Gastrocnemius medialis (tissue), 4 donors: Measurements from ENCODE around the gene CCDC30. TPM values are rescaled to one million over a fixed set of nuclear protein-coding genes. Genes with fewer than 3 reads are reported as not detected.

Experiments used
- ATAC-seq, 2 donors: fragments of 150-250 bp; one replicate each; pipeline ENCODE4 v1.9.1; 2016
- DNase-seq, 2 donors: peaks; one replicate each; pipeline ENCODE4 v3.0.0-alpha.2; 2019
- H3K27ac ChIP-seq, 4 donors: fragments of 200-600 bp; sonication (generic); 1 replicate in 1 of 4; 2 replicates in 3 of 4; pipeline ENCODE4 v1.5.1; 2016 to 2018; ENCODE audit warnings: mild to moderate bottlenecking in 2 of 4, moderate library complexity in 1 of 4
- H3K27me3 ChIP-seq, 3 donors: fragments of 200-600 bp; sonication (generic) in 2 of 3; 1 replicate in 1 of 3; 2 replicates in 2 of 3; pipeline versions ENCODE4 v1.5.1 to v1.6.0; 2016 to 2019; ENCODE audit warnings: mild to moderate bottlenecking in 1 of 3, moderate library complexity in 1 of 3
- H3K36me3 ChIP-seq, 2 donors: fragments of 200-600 bp; sonication (generic) in 1 of 2; one replicate each; pipeline ENCODE4 v1.5.1; 2017 to 2018
- H3K4me1 ChIP-seq, 2 donors: fragments of 200-600 bp; sonication (generic) in 1 of 2; one replicate each; pipeline ENCODE4 v1.5.1; 2016 to 2017; ENCODE audit warnings: mild to moderate bottlenecking in 2 of 2
- H3K4me3 ChIP-seq, 4 donors: fragments of 200-600 bp; sonication (generic) in 3 of 4; 1 replicate in 1 of 4; 2 replicates in 3 of 4; pipeline ENCODE4 v1.5.1; 2016 to 2019; ENCODE audit warnings: mild to moderate bottlenecking in 2 of 4
- H3K9me3 ChIP-seq, 3 donors: fragments of 200-600 bp; sonication (generic) in 2 of 3; 1 replicate in 1 of 3; 2 replicates in 2 of 3; pipeline ENCODE4 v1.5.1; 2016 to 2019
- POLR2A ChIP-seq, 2 donors: fragments of 450-650 bp; IDR thresholded peaks; one replicate each; pipeline ENCODE4 v1.6.1; 2017; ENCODE audit warnings: antibody characterized with exemption in 2 of 2, mild to moderate bottlenecking in 2 of 2, moderate library complexity in 2 of 2
- in situ Hi-C, 4 donors: fragments of 200-750 bp; cut with MboI; loops; one replicate each; pipeline versions ENCODE4 v1.15.0 to v1.8.0; 2017; ENCODE audit warnings: low sequenced_read_pairs in 4 of 4
- intact Hi-C: fragments of 100-400 bp; cut with DNase I; formaldehyde crosslinking; loops from one replicate; pipeline ENCODE4 v1.15.1; 2023; ENCODE audit warnings: low total_unique reads
- total RNA-seq, 4 donors: library from RNA; depleted of rRNA; stranded (reverse); fragments of >200 nt; gene quantifications; one replicate each; pipeline versions ENCODE4 v1.1.0 to v1.2.3, GENCODE V29; 2016
- TF ChIP-seq, protein P1 (sequence below), 5 experiments: fragments of 450-650 bp in 3 of 5; fragments of 200-600 bp in 2 of 5; sonication (generic) in 2 of 5; IDR thresholded peaks in 4 of 5; conservative IDR thresholded peaks in 1 of 5; 1 replicate in 4 of 5; 2 replicates in 1 of 5; pipeline ENCODE4 v1.5.1; 2016 to 2019; ENCODE audit warnings: antibody characterized with exemption in 5 of 5, mild to moderate bottlenecking in 3 of 5, moderate library complexity in 3 of 5

The CCDC30 gene
- total RNA-seq, 4 donors from 2014 or later, result 0.24 to 2.9 (median 0.74) TPM

DNA sequence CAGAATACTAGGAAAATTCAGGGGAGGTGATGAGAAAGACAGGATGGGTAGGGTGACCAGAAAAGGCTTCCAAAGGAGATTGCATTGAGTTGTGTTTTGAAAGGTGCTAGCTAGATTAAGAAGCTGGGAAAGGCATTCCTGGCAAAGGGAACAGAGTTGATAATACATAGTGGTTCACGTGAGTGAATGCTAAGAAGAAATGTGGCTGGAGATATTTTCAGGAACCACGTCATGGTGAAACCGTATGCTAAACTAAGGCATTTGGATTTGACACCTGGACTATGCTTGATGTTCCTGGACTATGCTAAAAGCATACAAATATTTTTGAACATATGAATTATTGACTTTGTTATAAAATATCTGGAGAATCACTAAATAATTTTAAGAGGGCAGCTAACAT, 14.7 kb downstream of the CCDC30 start:
- Histone ChIP-seq H3K4me3 (no peak overlapping the region), H3K9me3 (no peaks in the 10 kb centered on the region), H3K36me3 (no peaks in the 10 kb centered on the region), H3K4me1 (no peaks in the 10 kb centered on the region), H3K27me3 (no peaks in the 10 kb centered on the region), H3K27ac (no peak overlapping the region)
- DNase-seq (no peak), ATAC-seq (no peak)
- in situ Hi-C loops (no loop called here), intact Hi-C loops (no loop called here)
- TF ChIP-seq, protein P1, sequence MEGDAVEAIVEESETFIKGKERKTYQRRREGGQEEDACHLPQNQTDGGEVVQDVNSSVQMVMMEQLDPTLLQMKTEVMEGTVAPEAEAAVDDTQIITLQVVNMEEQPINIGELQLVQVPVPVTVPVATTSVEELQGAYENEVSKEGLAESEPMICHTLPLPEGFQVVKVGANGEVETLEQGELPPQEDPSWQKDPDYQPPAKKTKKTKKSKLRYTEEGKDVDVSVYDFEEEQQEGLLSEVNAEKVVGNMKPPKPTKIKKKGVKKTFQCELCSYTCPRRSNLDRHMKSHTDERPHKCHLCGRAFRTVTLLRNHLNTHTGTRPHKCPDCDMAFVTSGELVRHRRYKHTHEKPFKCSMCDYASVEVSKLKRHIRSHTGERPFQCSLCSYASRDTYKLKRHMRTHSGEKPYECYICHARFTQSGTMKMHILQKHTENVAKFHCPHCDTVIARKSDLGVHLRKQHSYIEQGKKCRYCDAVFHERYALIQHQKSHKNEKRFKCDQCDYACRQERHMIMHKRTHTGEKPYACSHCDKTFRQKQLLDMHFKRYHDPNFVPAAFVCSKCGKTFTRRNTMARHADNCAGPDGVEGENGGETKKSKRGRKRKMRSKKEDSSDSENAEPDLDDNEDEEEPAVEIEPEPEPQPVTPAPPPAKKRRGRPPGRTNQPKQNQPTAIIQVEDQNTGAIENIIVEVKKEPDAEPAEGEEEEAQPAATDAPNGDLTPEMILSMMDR (IDR thresholded peaks at IDR 0.05 in 4 of 5, conservative IDR thresholded peaks at IDR 0.05 in 1 of 5), result no peak
- TF ChIP-seq POLR2A (IDR thresholded peaks at IDR 0.05), result no peak

DNA sequence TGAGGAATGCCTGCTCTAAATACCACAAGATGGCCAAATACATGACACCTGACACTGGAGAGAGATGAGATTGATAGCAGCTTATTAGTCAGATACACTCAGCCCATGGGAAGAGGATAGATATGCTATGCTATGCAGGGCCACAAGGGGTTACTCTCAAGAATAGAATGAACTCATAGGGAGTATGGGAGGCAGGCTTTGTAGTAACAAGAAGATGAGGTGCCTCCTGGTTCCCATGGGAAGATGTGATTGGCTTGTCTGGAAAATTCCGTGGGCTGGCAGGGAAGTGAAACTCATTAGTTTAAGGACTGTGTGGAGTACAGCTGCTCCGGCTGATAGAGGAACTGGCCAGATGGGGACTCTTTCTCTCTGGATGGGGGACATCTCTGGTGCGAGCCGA, 16.5 kb downstream of the CCDC30 start:
- no peaks in the 10 kb centered on the region for H3K9me3 ChIP-seq
- TF ChIP-seq, protein P1 (IDR thresholded peaks at IDR 0.05 in 4 of 5, conservative IDR thresholded peaks at IDR 0.05 in 1 of 5), result no peak
- TF ChIP-seq POLR2A (IDR thresholded peaks at IDR 0.05), result no peak
- H3K4me1 ChIP-seq, result no peaks in the 10 kb centered on the region
- in situ Hi-C loops, result no loop called here
- DNase-seq (no peak), ATAC-seq (no peak)
- no peaks in the 10 kb centered on the region for H3K36me3 ChIP-seq
- intact Hi-C loops, result no loop called here
- H3K27me3 ChIP-seq, result no peaks in the 10 kb centered on the region
- H3K4me3 ChIP-seq, result no peak overlapping the region
- no peak overlapping the region for H3K27ac ChIP-seq

DNA sequence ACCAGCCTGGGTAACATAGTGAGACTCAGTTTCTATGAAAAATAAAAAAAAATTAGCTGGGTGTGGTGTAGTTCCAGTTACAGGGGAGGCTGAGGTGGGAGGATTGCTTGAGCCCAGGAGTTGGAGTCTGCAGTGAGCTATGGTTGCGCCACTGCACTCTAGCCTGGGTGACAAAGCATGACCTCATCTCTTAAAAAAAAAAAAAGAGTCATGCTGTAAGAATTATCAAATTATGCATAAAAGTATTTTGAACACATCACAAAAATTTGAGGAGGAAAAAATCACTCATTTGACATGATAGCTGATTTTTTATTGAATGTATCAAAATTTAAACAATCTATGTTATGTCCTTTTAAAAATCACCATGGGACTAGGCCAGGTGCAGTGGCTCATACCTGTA, 17.8 kb downstream of the CCDC30 start:
- in situ Hi-C loops (no loop called here), intact Hi-C loops (no loop called here)
- TF ChIP-seq POLR2A (IDR thresholded peaks at IDR 0.05), result no peak
- TF ChIP-seq, protein P1 (IDR thresholded peaks at IDR 0.05 in 4 of 5, conservative IDR thresholded peaks at IDR 0.05 in 1 of 5), result no peak
- Histone ChIP-seq H3K27ac (no peak overlapping the region), H3K9me3 (no peaks in the 10 kb centered on the region), H3K4me3 (no peak overlapping the region), H3K27me3 (no peaks in the 10 kb centered on the region), H3K4me1 (no peaks in the 10 kb centered on the region), H3K36me3 (no peaks in the 10 kb centered on the region)
- DNase-seq (no peak), ATAC-seq (no peak)

DNA sequence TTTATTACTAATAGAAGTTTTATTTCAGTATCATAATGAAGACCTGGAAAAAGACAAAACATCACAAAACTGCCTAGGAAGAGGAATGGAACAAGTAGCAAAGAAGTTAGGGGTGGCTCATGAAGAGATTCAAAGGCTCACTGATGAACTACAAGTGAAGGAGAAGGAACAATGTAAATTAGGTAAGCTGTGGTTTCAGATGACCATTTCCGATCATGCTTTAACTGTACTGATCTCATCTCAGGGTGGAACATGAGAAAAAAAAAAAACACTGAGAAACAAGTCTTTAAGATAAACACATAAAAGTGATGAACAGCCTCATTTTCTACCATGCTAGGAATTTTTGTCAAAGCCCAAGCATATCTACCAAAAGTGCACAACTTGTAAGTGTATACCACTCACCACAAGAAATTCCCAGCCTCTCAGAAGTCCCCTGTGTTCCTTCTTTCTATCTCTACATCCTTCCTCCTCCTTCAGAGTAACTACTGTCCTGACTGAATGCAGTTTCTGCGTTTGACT, 19.6 kb downstream of the CCDC30 start:
- no peaks in the 10 kb centered on the region for H3K4me1 ChIP-seq
- no peaks in the 10 kb centered on the region for H3K9me3 ChIP-seq
- no peaks in the 10 kb centered on the region for H3K27me3 ChIP-seq
- no peak for ATAC-seq
- no peak for DNase-seq
- no peaks in the 10 kb centered on the region for H3K36me3 ChIP-seq
- intact Hi-C loops (no loop called here), in situ Hi-C loops (no loop called here)
- H3K27ac ChIP-seq, result no peak overlapping the region
- H3K4me3 ChIP-seq, result no peak overlapping the region
- no peak for TF ChIP-seq POLR2A (IDR thresholded peaks at IDR 0.05)
- TF ChIP-seq, protein P1 (IDR thresholded peaks at IDR 0.05 in 4 of 5, conservative IDR thresholded peaks at IDR 0.05 in 1 of 5), result no peak

DNA sequence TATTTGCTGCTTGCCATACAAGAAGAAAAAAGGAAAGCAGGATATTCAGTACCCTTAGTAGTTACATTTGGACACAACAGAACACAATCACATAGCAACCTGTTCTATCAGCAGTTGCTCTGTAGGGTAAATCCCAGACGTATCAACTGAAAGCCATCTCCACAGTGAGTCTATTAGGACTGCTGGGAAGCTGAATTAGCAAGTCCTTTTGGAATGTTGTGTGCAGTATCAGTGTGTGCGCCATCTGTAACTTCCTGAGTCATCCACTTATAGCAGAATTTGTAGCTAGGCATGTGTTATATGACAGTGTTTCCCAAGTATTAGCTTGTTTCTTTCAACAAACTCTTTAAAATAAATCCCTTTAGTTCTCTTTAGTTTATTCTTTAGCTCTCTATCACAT, 21.3 kb downstream of the CCDC30 start:
- H3K27ac ChIP-seq, result no peak overlapping the region
- no peak for DNase-seq
- intact Hi-C loops (no loop called here), in situ Hi-C loops (no loop called here)
- TF ChIP-seq, protein P1 (IDR thresholded peaks at IDR 0.05 in 4 of 5, conservative IDR thresholded peaks at IDR 0.05 in 1 of 5), result no peak
- no peak for TF ChIP-seq POLR2A (IDR thresholded peaks at IDR 0.05)
- no peaks in the 10 kb centered on the region for H3K4me1 ChIP-seq
- no peaks in the 10 kb centered on the region for H3K9me3 ChIP-seq
- H3K27me3 ChIP-seq, result no peaks in the 10 kb centered on the region
- no peak overlapping the region for H3K4me3 ChIP-seq
- ATAC-seq, result no peak
- H3K36me3 ChIP-seq, result no peaks in the 10 kb centered on the region
